Right lobe of liver (tissue), 4 donors: ENCODE measurements around the gene TCF4.

Experiments used
- CTCF ChIP-seq, 4 donors: fragments of 200-600 bp in 3 of 4; fragments of 450-650 bp in 1 of 4; IDR thresholded peaks; one replicate each; pipeline versions ENCODE4 v1.5.1 to v1.8.0; 2016 to 2022; ENCODE audit warnings: antibody characterized with exemption in 4 of 4, mild to moderate bottlenecking in 2 of 4
- POLR2A ChIP-seq: fragments of 450-650 bp; IDR thresholded peaks from one replicate; pipeline ENCODE4 v1.6.1; 2017; ENCODE audit warnings: antibody characterized with exemption, mild to moderate bottlenecking
- donor health status: DM: no; HTN: no; CAD: no.
- donor health status: DM: no; HTN: no; CAD: no.
- donor health status: DM: no; HTN: yes; CAD: no.

- TF ChIP-seq CTCF (IDR thresholded peaks at IDR 0.05) = no peak
- no peak for TF ChIP-seq POLR2A
These were observed 251.4 kb downstream of the TCF4 start for GRCh38 chr18:55336438-55337100.
